Measurements from ENCODE around the gene UPP2. TPM values are rescaled to one million over a fixed set of nuclear protein-coding genes. Genes with fewer than 3 reads are reported as not detected.

Gene UPP2
- total RNA-seq, 1 donor from 2014 or later = not detected

- H3K36me3 ChIP-seq (ENCODE audit: control insufficient read depth in 3 of 3, insufficient read depth in 3 of 3, low read length in 3 of 3) = no peaks in the 10 kb centered on the region
- H3K27ac ChIP-seq (ENCODE audit: low read depth, low read length) = no peak overlapping the region
- H3K4me1 ChIP-seq (ENCODE audit: control insufficient read depth in 3 of 3, insufficient read depth in 3 of 3, low read length in 3 of 3) = no peaks in the 10 kb centered on the region
- no peak overlapping the region for H3K9ac ChIP-seq (ENCODE audit: low read depth in 1 of 3, low read length in 3 of 3)
- no peaks in the 10 kb centered on the region for H3K27me3 ChIP-seq (ENCODE audit: control insufficient read depth in 3 of 3, insufficient read depth in 3 of 3, low read length in 3 of 3)
- no peak overlapping the region for H3K4me3 ChIP-seq (ENCODE audit: low read length in 3 of 3)
- H3K9me3 ChIP-seq (ENCODE audit: control insufficient read depth in 3 of 3, low read length in 3 of 3) = no peaks in the 10 kb centered on the region
Measured at GRCh38 chr2:158134655-158135054, 33.0 kb downstream of the UPP2 start.

GRCh38 chr2:158135096-158135495 lies 33.4 kb downstream of the UPP2 start:
- Histone ChIP-seq H3K9ac (ENCODE audit: low read depth in 1 of 3, low read length in 3 of 3) (no peak overlapping the region), H3K27me3 (ENCODE audit: control insufficient read depth in 3 of 3, insufficient read depth in 3 of 3, low read length in 3 of 3) (no peaks in the 10 kb centered on the region), H3K4me1 (ENCODE audit: control insufficient read depth in 3 of 3, insufficient read depth in 3 of 3, low read length in 3 of 3) (no peaks in the 10 kb centered on the region), H3K9me3 (ENCODE audit: control insufficient read depth in 3 of 3, low read length in 3 of 3) (no peaks in the 10 kb centered on the region), H3K36me3 (ENCODE audit: control insufficient read depth in 3 of 3, insufficient read depth in 3 of 3, low read length in 3 of 3) (no peaks in the 10 kb centered on the region), H3K27ac (ENCODE audit: low read depth, low read length) (no peak overlapping the region), H3K4me3 (ENCODE audit: low read length in 3 of 3) (no peak overlapping the region)

GRCh38 chr2:158138255-158138654 lies 36.6 kb downstream of the UPP2 start:
- Histone ChIP-seq H3K4me3 (ENCODE audit: low read length in 3 of 3) (no peak overlapping the region), H3K36me3 (ENCODE audit: control insufficient read depth in 3 of 3, insufficient read depth in 3 of 3, low read length in 3 of 3) (no peaks in the 10 kb centered on the region), H3K4me1 (ENCODE audit: control insufficient read depth in 3 of 3, insufficient read depth in 3 of 3, low read length in 3 of 3) (no peaks in the 10 kb centered on the region), H3K27ac (ENCODE audit: low read depth, low read length) (no peak overlapping the region), H3K9me3 (ENCODE audit: control insufficient read depth in 3 of 3, low read length in 3 of 3) (no peaks in the 10 kb centered on the region), H3K9ac (ENCODE audit: low read depth in 1 of 3, low read length in 3 of 3) (no peak overlapping the region), H3K27me3 (ENCODE audit: control insufficient read depth in 3 of 3, insufficient read depth in 3 of 3, low read length in 3 of 3) (no peaks in the 10 kb centered on the region)

- H3K4me1 ChIP-seq (ENCODE audit: control insufficient read depth in 3 of 3, insufficient read depth in 3 of 3, low read length in 3 of 3) = no peaks in the 10 kb centered on the region
- H3K4me3 ChIP-seq (ENCODE audit: low read length in 3 of 3) = no peak overlapping the region
- H3K27ac ChIP-seq (ENCODE audit: low read depth, low read length) = no peak overlapping the region
- H3K36me3 ChIP-seq (ENCODE audit: control insufficient read depth in 3 of 3, insufficient read depth in 3 of 3, low read length in 3 of 3) = no peaks in the 10 kb centered on the region
- H3K9ac ChIP-seq (ENCODE audit: low read depth in 1 of 3, low read length in 3 of 3) = no peak overlapping the region
- H3K9me3 ChIP-seq (ENCODE audit: control insufficient read depth in 3 of 3, low read length in 3 of 3) = no peaks in the 10 kb centered on the region
- no peaks in the 10 kb centered on the region for H3K27me3 ChIP-seq (ENCODE audit: control insufficient read depth in 3 of 3, insufficient read depth in 3 of 3, low read length in 3 of 3)
Measured at GRCh38 chr2:158140201-158140600, 38.5 kb downstream of the UPP2 start.

- H3K36me3 ChIP-seq (ENCODE audit: control insufficient read depth in 3 of 3, insufficient read depth in 3 of 3, low read length in 3 of 3) = no peaks in the 10 kb centered on the region
- no peaks in the 10 kb centered on the region for H3K4me1 ChIP-seq (ENCODE audit: control insufficient read depth in 3 of 3, insufficient read depth in 3 of 3, low read length in 3 of 3)
- H3K27ac ChIP-seq (ENCODE audit: low read depth, low read length) = no peak overlapping the region
Measured at GRCh38 chr2:158142165-158142564, 40.5 kb downstream of the UPP2 start.

GRCh38 chr2:158142568-158143332 lies 41.1 kb downstream of the UPP2 start:
- Histone ChIP-seq H3K9ac (ENCODE audit: low read depth in 1 of 3, low read length in 3 of 3) (no peak overlapping the region), H3K27ac (ENCODE audit: low read depth, low read length) (no peak overlapping the region), H3K9me3 (ENCODE audit: control insufficient read depth in 3 of 3, low read length in 3 of 3) (no peaks in the 10 kb centered on the region), H3K36me3 (ENCODE audit: control insufficient read depth in 3 of 3, insufficient read depth in 3 of 3, low read length in 3 of 3) (no peaks in the 10 kb centered on the region), H3K27me3 (ENCODE audit: control insufficient read depth in 3 of 3, insufficient read depth in 3 of 3, low read length in 3 of 3) (no peaks in the 10 kb centered on the region), H3K4me3 (ENCODE audit: low read length in 3 of 3) (no peak overlapping the region), H3K4me1 (ENCODE audit: control insufficient read depth in 3 of 3, insufficient read depth in 3 of 3, low read length in 3 of 3) (no peaks in the 10 kb centered on the region)

More at GRCh38 chr2:158142165-158142564, 40.5 kb downstream of the UPP2 start:
- Histone ChIP-seq H3K9ac (ENCODE audit: low read depth in 1 of 3, low read length in 3 of 3) (no peak overlapping the region), H3K4me3 (ENCODE audit: low read length in 3 of 3) (no peak overlapping the region), H3K27me3 (ENCODE audit: control insufficient read depth in 3 of 3, insufficient read depth in 3 of 3, low read length in 3 of 3) (no peaks in the 10 kb centered on the region), H3K9me3 (ENCODE audit: control insufficient read depth in 3 of 3, low read length in 3 of 3) (no peaks in the 10 kb centered on the region)

GRCh38 chr2:158143703-158144360 lies 42.2 kb downstream of the UPP2 start:
- no peaks in the 10 kb centered on the region for H3K27me3 ChIP-seq (ENCODE audit: control insufficient read depth in 3 of 3, insufficient read depth in 3 of 3, low read length in 3 of 3)

GRCh38 chr2:158144914-158145625 lies 43.4 kb downstream of the UPP2 start:
- no peaks in the 10 kb centered on the region for H3K4me1 ChIP-seq (ENCODE audit: control insufficient read depth in 3 of 3, insufficient read depth in 3 of 3, low read length in 3 of 3)
- H3K4me3 ChIP-seq (ENCODE audit: low read length in 3 of 3) = no peak overlapping the region
- H3K9ac ChIP-seq (ENCODE audit: low read depth in 1 of 3, low read length in 3 of 3) = no peak overlapping the region
- H3K36me3 ChIP-seq (ENCODE audit: control insufficient read depth in 3 of 3, insufficient read depth in 3 of 3, low read length in 3 of 3) = no peaks in the 10 kb centered on the region
- H3K9me3 ChIP-seq (ENCODE audit: control insufficient read depth in 3 of 3, low read length in 3 of 3) = no peaks in the 10 kb centered on the region
- no peaks in the 10 kb centered on the region for H3K27me3 ChIP-seq (ENCODE audit: control insufficient read depth in 3 of 3, insufficient read depth in 3 of 3, low read length in 3 of 3)
- no peak overlapping the region for H3K27ac ChIP-seq (ENCODE audit: low read depth, low read length)

More at GRCh38 chr2:158143703-158144360, 42.2 kb downstream of the UPP2 start:
- no peak overlapping the region for H3K4me3 ChIP-seq (ENCODE audit: low read length in 3 of 3)
- no peaks in the 10 kb centered on the region for H3K9me3 ChIP-seq (ENCODE audit: control insufficient read depth in 3 of 3, low read length in 3 of 3)
- no peak overlapping the region for H3K27ac ChIP-seq (ENCODE audit: low read depth, low read length)
- H3K36me3 ChIP-seq (ENCODE audit: control insufficient read depth in 3 of 3, insufficient read depth in 3 of 3, low read length in 3 of 3) = no peaks in the 10 kb centered on the region
- no peak overlapping the region for H3K9ac ChIP-seq (ENCODE audit: low read depth in 1 of 3, low read length in 3 of 3)
- H3K4me1 ChIP-seq (ENCODE audit: control insufficient read depth in 3 of 3, insufficient read depth in 3 of 3, low read length in 3 of 3) = no peaks in the 10 kb centered on the region

- H3K9me3 ChIP-seq (ENCODE audit: control insufficient read depth in 3 of 3, low read length in 3 of 3) = peaks cover 0 to 4% (median 0%) of the 10 kb centered on the region in 3 donors
- H3K27me3 ChIP-seq (ENCODE audit: control insufficient read depth in 3 of 3, insufficient read depth in 3 of 3, low read length in 3 of 3) = no peaks in the 10 kb centered on the region
- no peaks in the 10 kb centered on the region for H3K36me3 ChIP-seq (ENCODE audit: control insufficient read depth in 3 of 3, insufficient read depth in 3 of 3, low read length in 3 of 3)
- H3K4me3 ChIP-seq (ENCODE audit: low read length in 3 of 3) = no peak overlapping the region
- H3K27ac ChIP-seq (ENCODE audit: low read depth, low read length) = no peak overlapping the region
- no peak overlapping the region for H3K9ac ChIP-seq (ENCODE audit: low read depth in 1 of 3, low read length in 3 of 3)
- H3K4me1 ChIP-seq (ENCODE audit: control insufficient read depth in 3 of 3, insufficient read depth in 3 of 3, low read length in 3 of 3) = no peaks in the 10 kb centered on the region
Measured at GRCh38 chr2:158153270-158154015, 51.8 kb downstream of the UPP2 start.
